Putamen (tissue), 1 donor: ENCODE measurements around the gene CLDN20.
"Not testable (repeated sequence)": the region's sequence is repeated elsewhere in the genome, so short reads cannot be mapped to it uniquely, and the experiment has no call there.

Source experiments
- DNase-seq: peaks from one replicate; pipeline ENCODE4 v3.0.0-alpha.2; 2016; ENCODE audit warnings: low spot score

Gene CLDN20, protein sequence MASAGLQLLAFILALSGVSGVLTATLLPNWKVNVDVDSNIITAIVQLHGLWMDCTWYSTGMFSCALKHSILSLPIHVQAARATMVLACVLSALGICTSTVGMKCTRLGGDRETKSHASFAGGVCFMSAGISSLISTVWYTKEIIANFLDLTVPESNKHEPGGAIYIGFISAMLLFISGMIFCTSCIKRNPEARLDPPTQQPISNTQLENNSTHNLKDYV

GRCh38 chr6:155263373-155264063 is at the start of gene CLDN20:
TSS of gene CLDN20 (plus strand) at chr6:155264013. CDS start at chr6:155275720, 11,707 bp downstream.
- no peak for DNase-seq

DNA sequence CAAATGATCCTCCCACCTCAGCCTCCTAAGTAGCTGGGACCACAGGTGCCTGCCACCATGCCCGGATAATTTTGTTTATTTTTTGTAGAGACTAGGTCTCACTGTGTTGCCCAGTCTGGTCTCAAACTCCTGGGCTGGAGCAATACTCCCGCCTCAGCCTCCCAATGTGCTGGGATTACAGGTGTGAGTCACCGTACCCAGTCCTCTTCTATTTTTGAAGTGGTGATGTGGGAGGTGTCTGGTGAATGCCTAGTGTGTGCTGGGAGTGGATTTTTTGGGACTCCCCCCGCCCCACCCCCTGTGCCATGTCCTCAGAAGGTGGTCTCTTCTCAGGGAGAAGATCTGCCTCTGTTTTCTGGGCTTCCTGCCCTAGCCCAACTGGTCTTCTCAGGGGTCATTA is 47.9 kb upstream of the CLDN20 start:
- no peak for DNase-seq

GRCh38 chr6:155216312-155217046 is 47.3 kb upstream of the CLDN20 start:
- no peak for DNase-seq

DNA sequence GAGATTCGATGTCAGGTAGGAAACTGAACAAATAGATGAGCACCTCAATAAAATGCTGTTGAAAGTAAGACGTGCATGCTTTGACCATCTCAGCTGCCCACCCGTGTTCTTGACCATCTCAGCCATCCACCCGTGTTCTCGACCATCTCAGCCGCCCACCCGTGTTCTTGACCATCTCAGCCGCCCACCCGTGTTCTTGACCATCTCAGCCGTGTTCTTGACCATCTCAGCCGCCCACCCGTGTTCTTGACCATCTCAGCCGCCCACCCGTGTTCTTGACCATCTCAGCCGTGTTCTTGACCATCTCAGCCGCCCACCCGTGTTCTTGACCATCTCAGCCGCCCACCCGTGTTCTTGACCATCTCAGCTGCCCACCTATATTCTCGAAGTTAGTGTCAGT is 45.1 kb upstream of the CLDN20 start:
- not testable (repeated sequence) for DNase-seq

DNA sequence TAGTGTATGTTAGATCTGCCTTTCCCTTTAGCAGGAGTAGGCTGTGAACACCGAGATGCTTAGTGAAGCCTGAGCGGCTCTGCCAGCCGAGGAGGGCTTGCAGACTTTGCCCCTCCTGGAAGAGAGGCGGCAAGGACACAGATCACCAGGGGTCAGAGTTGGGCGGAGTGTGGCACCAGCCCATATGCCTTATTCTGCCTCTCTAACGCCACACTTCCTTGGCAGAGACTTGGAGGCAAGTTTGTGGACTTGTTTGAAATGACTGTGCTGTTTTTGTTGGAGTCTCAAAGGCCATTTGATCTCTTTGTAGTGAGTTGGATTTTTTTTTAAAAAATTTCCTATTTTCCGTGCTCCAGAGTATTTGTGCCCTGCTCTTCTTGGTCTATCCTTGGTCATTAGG is 44.5 kb upstream of the CLDN20 start:
- no peak for DNase-seq

GRCh38 chr6:155219858-155220301 is 43.9 kb upstream of the CLDN20 start:
- DNase-seq = no peak

GRCh38 chr6:155221086-155221485 is 42.7 kb upstream of the CLDN20 start:
- DNase-seq = no peak

GRCh38 chr6:155222506-155222905 is 41.3 kb upstream of the CLDN20 start:
- DNase-seq = no peak

- DNase-seq = peak; percentile 75
Observed at GRCh38 chr6:155223646-155224451, 40.0 kb upstream of the CLDN20 start.

- DNase-seq = no peak
Observed at GRCh38 chr6:155224618-155225017, 39.2 kb upstream of the CLDN20 start.

DNA sequence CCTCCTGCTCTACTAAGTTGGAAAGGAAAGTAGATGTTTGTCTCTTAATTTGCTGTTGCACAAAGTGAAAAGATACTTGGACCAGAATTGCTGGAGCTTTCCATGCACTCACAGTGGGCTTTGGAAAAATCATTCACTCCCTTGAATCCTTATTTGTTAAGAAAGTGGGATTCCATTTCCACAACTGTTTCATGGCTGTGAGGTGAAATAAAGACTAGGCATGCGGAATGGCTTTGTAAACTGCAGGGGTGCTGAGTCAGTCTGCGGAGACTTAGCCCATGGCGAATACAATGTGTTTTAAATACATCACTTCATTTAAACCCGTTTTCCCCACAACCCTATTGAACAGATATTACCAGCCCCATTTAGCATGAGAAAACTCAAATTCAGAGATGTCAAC is 36.8 kb upstream of the CLDN20 start:
- no peak for DNase-seq

- no peak for DNase-seq
Observed at GRCh38 chr6:155228546-155229166, 35.2 kb upstream of the CLDN20 start.

DNA sequence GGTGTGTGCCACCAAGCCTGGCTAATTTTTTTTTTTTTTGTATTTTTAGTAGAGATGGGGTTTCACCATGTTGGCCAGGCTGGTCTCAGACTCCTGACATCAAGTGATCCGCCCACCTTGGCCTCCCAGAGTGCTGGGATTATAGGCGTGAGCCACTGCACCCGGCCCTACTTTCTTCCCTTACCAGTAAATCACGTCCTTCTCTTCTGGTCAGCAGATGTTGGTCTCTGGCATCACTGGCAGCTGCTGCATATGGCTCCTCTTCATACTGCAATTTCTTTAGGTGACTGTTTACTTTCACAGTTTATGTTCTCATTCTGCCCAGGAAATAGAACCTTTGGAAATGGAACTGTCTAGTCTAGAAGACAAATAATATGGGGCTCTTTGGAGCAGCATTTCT is 32.8 kb upstream of the CLDN20 start:
- DNase-seq = not testable (repeated sequence)

DNA sequence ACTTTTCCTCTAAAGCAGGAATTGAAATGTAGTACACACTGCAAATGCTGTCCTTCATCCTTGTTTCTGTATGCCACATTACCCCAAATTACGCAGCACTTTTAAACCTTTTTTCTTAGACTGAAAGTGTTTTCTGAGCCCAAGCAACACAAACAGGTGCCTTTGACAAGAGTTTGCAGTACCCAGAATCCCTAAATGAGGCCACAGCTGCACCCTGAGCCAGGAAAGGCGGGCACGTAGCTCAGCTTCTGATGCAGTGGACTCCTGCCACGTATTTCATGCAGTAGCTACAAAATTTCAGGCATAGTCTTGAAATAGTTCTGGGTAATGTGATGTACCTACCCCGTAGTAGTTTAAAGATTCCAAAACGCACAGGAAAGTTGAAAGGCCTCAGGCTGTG is 31.0 kb upstream of the CLDN20 start:
- DNase-seq = no peak

DNA sequence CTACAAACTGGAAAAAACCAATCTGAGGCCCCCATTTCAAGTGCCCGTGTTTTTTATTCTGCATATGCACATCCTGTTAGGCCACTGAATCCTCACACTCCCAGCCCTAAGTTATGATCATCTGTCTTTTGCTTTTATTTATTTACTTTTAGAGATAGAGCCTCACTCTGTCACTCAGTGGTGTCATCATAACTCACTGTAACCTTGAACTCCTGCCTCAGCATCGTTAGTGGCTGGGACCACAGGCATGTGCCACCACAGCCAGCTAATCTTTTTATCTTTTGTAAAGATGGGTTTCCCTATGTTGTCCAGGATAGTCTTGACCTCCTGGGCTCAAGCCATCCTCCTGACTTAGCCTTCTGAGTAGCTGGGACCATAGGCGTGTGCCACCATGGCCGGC is 29.6 kb upstream of the CLDN20 start:
- no peak for DNase-seq

DNA sequence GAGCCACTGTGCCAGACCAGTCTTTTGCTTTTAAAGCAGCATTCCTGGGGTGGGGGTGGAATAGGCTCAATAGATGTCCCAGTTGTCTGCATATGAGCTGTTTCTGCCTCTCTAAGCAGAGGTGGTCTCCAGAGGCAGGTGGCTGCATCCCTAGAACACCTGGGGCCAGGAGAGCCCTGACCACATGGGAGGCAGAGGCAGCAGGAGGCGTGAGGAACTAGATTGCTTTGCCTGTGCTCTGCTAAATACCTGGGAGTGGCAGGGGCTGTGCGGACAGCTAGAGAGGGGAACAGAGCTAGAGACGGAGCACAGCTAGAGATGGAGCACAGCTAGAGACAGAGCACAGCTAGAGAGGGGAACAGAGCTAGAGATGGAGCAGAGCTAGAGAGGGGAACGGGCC is 29.1 kb upstream of the CLDN20 start:
- DNase-seq = no peak

- no peak for DNase-seq
Observed at GRCh38 chr6:155235087-155235486, 28.7 kb upstream of the CLDN20 start.

- no peak for DNase-seq
Observed at GRCh38 chr6:155237613-155238012, 26.2 kb upstream of the CLDN20 start.

DNA sequence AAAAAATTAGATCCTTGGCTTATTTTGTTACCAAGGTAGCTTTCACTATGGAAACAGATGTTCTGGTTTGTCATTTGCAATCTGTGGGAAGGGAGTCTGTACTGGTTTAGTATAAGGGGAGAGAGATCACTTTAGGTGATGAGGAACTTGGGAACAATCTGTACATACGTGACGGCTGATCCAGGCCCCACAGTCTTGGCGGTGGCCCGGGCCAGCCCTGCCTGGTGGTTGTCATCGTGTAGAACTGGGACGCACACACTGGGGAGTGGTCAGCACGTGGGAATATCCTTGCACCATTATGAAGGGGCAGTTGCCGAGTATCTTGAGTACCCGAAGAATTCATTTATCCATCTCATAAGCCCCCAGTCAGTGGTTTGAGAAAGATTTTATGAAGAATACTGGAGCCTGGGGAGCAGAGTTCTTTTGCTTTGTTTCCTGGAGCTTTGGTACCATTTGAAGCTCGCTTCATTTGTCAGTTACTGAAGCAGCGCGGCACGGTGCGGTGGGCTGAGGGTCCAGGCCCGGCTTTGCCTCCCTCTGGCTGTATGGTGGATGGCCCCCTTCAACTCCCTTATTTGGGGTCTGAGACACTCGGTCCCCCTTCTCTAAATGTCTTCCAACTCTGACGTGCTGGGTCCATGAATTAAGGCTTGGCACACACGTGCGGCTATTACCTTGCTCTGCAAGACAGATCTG is 22.8 kb upstream of the CLDN20 start:
- no peak for DNase-seq

GRCh38 chr6:155241966-155242365 is 21.8 kb upstream of the CLDN20 start:
- DNase-seq = no peak

DNA sequence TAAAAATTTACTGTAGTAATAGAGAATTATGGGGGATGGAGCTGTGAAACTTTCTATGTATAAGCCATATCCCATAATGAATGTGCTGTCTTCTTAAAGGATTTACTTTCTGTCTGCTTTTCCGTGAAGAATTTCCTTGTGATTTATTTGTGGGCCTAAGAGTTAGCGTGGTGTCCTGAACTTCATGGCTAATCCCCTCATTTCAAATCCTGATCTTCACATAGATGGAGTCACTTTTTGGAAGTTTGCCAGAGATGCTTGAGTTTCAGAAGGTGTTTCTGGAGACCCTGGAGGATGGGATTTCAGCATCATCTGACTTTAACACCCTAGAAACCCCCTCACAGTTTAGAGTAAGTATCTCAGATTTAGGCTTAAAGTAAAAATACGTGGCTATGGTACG is 19.4 kb upstream of the CLDN20 start:
- no peak for DNase-seq
